SW 1271 (cell line): Measurements from ENCODE around the gene NTPCR.
"Not testable (repeated sequence)": the region's sequence is repeated elsewhere in the genome, so short reads cannot be mapped to it uniquely, and the experiment has no call there.

Source experiments
- DNase-seq, 2 experiments: peaks; one replicate each; lab custom pipeline; 2025; lab: John Stamatoyannopoulos, UW

NTPCR gene

GRCh38 chr1:232984577-232985425 is 34.4 kb downstream of the NTPCR start:
- no peak for DNase-seq

DNA sequence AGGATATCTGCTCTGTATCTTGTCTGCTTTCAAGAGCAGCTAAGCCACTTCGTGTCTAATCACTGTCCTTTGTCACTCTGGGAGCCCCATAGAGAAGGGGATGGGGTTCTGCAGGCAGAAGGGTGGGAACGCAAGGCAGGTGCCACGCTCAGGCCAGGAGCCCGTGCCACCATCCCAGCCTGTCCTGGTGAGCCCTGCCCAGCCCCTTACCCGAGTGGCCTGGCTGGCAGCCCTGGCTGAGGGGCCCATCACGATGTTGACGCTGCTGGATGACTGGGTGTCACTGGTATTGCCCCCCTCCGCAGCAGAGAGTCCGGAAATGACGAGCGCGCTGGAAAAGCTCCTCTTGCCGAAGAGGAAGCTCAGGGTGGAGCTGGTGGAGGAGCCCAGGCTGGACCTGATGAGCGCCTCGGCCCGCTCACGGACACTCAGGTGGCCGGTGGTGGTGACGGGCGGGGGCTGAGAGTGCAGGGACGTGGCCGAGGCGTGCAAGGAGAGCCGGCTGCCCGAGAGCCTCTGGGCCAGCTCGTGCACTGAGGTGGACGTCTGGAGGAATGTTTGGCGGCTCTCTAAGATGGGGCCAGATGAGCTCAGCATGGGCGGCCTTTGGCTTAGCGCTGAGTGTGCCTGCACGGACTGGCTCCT is 35.6 kb downstream of the NTPCR start:
- no peak for DNase-seq

GRCh38 chr1:232986527-232986922 is 36.1 kb downstream of the NTPCR start:
- DNase-seq = no peak

- no peak for DNase-seq
These were observed 36.8 kb downstream of the NTPCR start for GRCh38 chr1:232987046-232987773.

- DNase-seq = no peak
These were observed 37.3 kb downstream of the NTPCR start for GRCh38 chr1:232987774-232988140.

- DNase-seq = no peak
These were observed 38.2 kb downstream of the NTPCR start for GRCh38 chr1:232988572-232989040.

GRCh38 chr1:232990176-232991128 is 40.0 kb downstream of the NTPCR start:
- no peak for DNase-seq

- no peak for DNase-seq
These were observed 40.8 kb downstream of the NTPCR start for GRCh38 chr1:232991238-232991637.

DNA sequence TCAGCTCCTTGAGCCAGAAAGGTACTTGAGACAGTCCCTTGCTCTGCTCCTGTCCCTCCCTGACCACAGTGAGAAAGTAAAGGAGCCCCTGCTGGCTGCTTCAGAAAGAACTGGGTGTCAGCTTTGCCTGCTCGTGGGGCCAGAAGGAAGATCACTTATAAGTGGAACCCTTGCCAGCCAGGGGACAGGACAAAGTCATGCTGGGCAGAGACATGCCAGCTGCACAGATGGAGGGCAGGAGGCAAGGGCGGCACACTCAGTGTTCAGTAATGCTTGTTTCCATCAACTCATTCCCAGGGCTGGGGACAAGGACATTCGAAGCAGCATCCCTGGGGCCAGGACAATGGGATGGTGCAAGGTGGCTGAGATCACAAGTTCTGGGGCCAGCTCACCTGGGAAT is 41.8 kb downstream of the NTPCR start:
- no peak for DNase-seq

DNA sequence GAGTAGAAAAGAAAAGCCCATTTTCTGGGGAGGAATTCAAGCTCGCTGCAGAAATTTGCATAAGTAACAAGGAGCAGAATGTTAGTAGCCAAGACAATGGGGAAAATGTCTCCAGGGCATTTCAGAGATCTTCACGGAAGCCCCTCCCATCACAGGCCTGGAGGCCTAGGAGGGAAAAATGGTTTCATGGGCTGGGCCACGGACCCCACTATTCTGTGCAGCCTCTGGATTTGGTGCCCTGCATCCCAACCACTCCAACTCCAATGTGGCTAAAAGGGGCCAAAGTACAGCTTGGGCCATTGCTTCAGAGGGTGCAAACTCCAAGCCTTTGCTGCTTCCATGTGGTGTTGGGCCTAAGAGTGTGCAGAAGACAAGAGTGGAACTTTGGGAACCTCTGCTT is 43.1 kb downstream of the NTPCR start:
- no peak for DNase-seq

GRCh38 chr1:232995189-232995588 is 44.8 kb downstream of the NTPCR start:
- DNase-seq = no peak

DNA sequence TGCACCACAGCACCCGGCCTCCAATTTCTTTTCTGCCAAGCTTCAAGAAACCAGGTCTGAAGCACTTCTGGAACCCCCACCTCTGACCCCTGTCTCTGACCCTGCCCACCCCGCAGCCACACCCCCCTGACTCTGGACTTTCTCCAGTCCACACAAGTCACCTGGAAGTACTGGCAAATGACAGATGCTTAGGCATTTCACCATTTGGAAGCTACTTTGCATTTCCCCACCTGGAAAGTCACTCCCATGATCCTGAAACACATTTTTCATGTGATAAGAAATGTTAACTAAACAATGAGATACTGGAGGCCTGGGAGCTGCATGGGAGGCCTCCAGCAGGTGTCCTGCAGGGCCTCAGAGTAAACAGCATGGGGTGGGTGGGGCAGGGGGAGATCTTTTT is 45.7 kb downstream of the NTPCR start:
- no peak for DNase-seq

- DNase-seq = no peak
These were observed 47.7 kb downstream of the NTPCR start for GRCh38 chr1:232998138-232998537.

DNA sequence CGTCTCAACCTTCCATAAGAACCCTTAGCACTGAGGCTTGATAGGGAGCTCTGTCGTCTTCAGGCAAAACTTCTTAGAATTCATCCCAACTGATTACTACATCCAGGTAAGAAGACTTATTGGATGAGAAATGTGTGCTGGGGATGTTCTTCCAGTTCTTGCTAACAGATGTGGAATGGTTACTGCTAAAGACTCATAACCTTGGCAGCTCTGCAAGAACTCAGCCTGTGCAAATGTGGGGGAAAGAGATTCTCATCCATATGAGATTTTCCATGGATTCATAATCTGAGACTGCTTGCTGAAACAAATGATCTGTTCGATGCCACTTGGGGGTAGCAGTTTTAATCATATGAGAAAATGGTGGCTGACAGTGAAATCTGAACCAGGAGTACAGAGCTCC is 48.2 kb downstream of the NTPCR start:
- DNase-seq = no peak

GRCh38 chr1:232999956-233000625 is 49.7 kb downstream of the NTPCR start:
- DNase-seq = no peak

GRCh38 chr1:233003638-233004037 is 53.2 kb downstream of the NTPCR start:
- not testable (repeated sequence) for DNase-seq

DNA sequence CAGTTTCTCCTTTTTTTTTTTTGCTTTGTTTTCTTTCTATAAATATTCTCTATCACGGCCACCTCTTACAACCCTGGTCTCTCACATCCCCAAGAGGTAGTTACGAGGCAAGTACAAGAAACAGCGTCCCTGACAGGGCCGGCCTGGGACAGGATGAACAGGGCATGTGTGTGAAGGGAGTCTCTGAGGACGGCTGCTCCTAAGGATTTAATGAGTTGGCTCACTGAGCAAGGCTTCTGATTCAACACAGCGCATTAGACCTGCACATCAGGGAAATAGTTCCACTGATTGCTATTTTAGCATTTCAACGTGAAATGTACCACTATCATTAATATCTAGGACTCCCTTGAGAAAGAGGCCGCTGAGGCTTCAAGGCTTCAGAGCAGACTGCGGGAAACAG is 54.0 kb downstream of the NTPCR start:
- DNase-seq = no peak

DNA sequence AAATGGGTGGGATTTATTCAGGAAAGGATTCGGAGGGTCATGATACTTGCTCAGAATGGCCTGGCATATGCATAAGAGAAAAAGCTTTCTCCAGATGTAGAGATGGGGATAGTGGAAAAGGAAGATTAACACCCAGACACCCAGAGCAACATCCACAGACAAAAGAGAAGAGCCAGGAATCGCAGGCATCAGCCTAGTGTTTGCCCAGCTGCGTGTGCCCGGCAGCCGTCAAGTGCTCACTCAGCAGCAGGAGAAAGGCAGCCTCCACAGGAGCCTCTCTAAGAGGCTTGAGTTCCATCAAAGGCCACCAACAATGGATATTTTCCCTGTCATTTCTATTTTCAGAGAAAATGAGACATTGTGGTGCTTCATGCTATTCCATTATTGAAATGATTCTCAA is 54.7 kb downstream of the NTPCR start:
- no peak for DNase-seq

GRCh38 chr1:233005703-233006102 is 55.3 kb downstream of the NTPCR start:
- no peak for DNase-seq

- DNase-seq = no peak
These were observed 55.7 kb downstream of the NTPCR start for GRCh38 chr1:233006108-233006507.

DNA sequence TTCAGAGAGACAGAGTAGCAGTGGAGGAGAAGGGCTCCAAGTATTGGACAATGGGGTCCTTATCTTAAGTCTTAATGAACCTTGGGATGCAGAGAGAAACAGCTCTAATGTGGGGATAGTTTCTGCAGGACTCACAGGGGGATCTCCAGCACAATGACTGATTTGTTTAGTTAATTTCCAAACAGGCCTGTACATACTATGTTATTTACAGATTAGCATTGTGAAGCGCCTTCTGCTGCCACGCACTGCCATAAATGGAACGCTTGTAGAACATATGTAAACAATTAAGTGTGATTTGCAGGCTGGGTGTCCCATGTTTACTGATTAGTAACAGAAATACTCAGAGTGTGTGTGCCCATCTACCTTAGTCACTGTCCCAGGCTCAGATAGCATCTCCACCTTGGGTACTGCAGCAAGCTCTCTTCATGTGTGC is 56.1 kb downstream of the NTPCR start:
- DNase-seq = no peak
